GM04504 (cell line): Measurements from ENCODE around the gene GRSF1.
"Not testable (repeated sequence)": the region's sequence is repeated elsewhere in the genome, so short reads cannot be mapped to it uniquely, and the experiment has no call there.

ENCODE experiments used
- DNase-seq: peaks from one replicate; pipeline ENCODE4 v3.0.0-alpha.2; 2012; ENCODE audit warnings: low read depth

GRSF1 gene, protein sequence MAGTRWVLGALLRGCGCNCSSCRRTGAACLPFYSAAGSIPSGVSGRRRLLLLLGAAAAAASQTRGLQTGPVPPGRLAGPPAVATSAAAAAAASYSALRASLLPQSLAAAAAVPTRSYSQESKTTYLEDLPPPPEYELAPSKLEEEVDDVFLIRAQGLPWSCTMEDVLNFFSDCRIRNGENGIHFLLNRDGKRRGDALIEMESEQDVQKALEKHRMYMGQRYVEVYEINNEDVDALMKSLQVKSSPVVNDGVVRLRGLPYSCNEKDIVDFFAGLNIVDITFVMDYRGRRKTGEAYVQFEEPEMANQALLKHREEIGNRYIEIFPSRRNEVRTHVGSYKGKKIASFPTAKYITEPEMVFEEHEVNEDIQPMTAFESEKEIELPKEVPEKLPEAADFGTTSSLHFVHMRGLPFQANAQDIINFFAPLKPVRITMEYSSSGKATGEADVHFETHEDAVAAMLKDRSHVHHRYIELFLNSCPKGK

DNA sequence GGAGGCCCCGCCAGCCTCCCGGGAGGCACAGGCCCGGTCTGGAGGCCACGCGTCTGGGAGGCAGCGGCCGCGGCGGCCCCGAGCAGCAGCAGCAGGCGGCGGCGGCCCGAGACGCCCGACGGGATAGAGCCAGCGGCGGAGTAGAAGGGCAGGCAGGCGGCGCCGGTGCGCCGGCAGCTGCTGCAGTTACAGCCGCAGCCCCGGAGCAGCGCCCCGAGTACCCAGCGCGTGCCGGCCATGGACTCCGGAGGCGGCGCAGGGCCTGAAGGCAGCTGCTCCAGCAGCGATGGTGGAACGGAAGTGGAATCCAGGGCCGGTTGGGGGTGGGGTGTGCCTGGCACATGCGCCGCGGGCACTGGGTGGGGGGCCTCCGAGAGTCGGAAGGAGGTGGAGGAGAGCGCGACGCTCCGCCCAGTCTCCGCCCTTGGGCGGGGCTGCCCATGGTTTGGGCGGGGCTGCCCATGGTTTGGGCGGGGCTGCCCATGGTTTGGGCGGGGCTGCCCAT lies at the start of gene GRSF1:
GRSF1 (minus strand) TSS at position 302 of the 505 bp plus-strand sequence; CDS start at position 239, 63 bp downstream.
- DNase-seq: peak; percentile 83

DNA sequence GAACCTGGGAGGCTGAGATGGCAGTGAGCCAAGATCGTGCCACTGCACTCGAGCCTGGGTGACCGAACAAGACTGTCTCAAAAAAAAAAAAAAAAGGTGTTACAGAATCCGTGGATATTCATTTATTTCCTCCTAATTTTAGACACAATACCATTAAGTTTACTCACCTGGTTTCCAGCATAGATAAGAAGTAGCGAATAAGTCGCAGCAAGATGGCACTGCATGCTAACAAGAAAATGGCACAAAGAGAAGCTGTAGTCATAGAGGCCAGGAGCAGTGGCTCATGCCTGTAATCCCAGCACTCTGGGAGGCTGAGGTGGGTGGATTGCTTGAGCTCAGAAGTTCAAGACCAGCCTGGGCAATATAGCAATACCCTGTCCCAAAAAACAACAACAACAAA lies 45.5 kb upstream of the GRSF1 start:
- no peak for DNase-seq

DNA sequence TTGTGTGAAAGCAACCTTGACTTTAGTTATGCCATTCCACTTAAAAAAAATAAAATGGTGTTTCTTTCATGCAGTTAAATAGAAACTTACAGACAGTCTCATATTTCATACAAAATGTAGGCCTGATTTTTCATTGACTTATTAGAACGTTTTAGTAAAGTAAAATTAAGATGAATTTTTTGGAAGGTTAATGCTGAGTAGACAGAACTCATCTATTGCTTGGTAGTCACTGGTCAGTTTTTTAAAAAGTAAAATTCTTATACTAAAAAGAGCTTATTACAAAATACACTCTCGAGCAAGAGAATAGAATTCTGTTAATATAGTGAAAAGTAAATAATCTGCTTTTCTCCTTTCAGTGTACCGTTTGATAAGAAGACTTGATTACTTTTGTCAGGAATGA lies 41.0 kb upstream of the GRSF1 start:
- DNase-seq: no peak

DNA sequence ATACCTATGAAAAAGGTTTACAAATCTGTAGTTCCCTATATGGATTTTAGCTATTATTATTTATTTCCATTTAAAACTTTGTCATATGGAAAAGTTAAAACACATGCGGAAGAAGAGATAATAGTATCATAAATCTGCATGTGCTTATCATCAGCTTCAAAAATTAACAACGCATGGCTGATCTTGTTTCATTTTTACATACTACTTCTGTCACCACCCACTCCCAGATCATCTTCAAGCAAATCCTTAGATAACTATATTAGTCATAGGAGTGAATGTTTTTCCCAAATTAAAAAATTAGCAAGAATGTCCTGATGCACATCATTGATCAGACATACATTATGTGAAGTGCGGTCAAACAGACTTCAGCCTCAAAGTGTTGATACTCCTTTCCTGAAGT lies 37.9 kb upstream of the GRSF1 start:
- DNase-seq: no peak

DNA sequence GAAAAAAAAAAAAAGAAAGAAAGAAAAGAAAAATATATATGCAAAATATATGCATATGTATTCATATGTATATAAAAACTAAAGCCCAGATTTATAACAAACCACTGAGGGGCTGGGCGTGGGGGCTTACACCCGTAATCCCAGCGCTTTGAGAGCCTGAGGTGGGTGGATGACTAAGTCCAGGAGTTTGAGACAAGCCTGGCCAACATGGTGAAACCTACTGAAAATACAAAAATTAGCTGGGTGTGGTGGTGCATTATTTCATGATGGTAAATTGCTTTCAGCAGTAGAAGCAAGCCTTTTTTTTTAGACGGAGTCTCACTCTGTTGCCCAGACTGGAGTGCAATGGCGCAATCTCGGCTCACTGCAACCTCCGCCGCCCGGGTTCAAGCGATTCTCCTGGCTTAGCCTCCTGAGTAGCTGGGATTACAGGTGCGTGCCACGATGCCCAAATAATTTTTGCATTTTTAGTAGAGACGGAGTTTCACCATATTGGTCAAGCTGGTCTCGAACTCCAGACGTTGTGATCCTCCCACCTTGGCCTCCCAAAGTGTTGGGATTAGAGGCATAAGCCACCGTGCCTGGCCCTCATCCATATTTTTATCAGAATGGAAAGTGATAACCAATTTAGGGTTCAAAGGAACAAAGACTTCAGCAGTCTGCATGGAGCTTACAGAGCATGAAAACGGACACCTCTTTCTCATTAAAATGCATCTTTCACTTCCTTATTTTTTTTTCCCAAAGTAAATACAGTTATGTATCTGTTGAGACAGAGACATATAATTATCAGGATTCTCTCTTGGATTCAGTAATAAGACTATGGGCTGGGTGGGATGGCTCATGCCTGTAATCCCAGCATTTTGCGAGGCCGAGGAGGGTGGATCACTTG lies 34.8 kb upstream of the GRSF1 start:
- DNase-seq: no peak

DNA sequence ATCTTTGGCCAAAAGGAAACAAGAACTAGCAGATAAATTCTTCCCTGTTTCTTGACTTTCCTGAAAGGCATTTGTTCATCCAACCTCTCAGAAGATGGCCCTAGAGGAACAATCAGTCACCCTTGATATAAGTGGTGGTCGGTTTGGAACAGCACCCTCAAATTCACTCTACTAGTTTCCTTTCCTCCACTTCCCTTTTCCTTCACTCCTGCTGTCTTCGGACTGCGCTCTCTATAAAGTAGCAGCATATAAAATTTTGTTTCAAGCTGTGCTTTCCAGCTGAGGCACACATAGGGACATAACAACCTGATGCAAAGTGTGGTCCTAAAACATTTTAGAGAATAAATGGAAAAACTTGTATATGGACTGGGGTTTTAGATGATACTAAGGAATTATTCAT lies 33.5 kb upstream of the GRSF1 start:
- DNase-seq: no peak

DNA sequence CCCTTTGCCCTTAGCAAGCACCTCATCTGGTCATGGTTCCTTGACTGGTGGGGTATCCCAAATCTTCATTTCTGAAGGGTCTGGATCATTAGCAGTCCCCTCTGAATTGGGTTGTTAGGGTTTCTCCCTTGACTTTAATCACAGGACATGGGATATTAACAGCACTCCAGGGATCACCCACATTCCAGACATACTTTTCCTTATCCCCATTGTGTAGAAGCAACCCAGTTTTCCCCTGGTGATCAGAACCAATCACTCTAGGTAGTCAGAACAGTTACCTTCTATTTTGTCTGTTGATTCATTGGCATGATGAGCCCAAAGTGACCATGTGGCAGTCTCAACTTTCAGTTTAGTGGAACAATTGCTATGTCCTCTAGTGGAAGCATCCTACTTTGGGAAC lies 29.1 kb upstream of the GRSF1 start:
- no peak for DNase-seq

DNA sequence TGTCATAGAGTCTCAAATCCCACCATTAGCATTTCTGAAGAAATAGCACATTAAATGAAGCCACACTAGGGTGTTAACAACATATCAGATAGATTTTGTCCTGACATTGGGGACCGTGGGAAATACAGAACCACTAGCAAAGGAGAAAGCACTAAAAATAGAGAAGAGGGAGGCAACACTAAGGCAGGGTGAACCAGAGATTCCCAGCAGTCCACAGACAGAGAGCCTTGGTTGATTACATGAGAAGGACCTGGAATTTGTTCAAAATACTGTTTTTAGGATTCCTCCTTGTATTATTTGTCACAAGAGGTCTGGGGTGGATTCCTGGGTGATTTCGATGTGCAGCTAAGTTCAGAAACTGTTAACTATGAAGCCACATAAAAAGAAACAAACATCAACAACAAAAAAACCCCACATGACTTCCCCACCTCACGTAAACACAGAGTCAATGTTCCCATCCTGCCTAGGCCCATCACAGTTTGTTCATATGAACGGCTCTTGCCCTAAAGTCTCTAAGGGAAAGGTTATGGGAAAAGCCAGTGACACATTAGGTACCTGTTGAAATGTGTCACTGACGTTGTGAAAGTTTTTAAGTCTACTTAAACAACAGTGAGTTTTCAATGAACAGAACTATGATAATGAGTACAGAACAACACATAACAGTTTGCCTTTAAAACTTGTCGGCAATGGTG lies 23.6 kb upstream of the GRSF1 start:
- no peak for DNase-seq

DNA sequence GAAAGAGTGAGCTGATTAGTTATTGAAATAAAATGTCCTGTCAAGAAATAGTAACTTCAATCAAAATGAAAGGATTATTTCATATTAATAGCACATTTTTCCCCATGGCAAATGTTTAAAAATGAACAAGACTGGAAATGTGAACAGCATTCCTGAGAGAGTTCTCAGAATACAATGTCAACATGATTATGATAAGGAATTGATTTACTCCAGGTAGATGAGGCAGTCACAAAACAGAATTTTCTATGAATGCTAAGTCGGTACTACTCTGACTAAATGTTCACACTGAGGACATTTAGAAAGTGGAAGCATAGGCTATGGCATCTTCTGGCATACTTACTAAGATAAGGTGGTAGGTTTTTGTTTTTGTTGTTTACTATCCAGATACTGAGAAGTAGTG lies 19.4 kb upstream of the GRSF1 start:
- DNase-seq: no peak

DNA sequence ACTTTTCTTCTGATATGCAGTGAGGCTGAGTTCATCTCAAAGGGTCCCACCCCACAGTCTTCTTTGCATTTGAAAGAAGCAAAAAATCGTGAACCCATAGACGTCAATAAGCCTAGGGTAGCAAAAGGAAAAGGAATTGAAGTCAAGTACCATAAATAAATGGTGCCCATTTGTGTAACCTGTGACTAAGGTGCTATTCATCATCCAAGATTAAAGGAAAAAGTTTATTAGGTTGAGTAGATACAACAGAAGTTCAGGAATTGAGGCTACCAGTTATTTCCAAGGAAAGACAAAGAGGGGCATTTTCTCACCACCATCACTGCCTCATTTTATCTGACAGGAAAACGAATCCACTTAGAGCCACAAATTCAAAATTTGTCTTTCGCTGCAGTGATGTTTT lies 18.8 kb upstream of the GRSF1 start:
- no peak for DNase-seq

DNA sequence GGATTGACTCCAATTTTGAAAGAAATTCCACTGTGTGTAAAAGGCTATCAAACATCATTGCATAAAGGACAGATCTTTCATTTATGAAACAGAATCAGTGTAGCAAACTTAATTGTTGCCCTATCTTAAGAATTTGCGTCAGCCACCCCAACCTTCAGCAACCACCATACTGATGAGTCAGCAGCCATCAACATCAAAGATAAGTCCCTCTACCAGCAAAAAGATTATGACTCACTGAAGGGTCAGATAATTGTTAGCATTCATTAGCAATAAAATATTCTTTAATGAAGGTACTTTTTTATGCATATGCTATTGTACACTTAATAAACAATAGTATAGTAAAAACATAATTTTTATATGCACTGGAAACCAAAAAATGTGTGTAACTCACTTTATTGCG lies 15.8 kb upstream of the GRSF1 start:
- DNase-seq: no peak

DNA sequence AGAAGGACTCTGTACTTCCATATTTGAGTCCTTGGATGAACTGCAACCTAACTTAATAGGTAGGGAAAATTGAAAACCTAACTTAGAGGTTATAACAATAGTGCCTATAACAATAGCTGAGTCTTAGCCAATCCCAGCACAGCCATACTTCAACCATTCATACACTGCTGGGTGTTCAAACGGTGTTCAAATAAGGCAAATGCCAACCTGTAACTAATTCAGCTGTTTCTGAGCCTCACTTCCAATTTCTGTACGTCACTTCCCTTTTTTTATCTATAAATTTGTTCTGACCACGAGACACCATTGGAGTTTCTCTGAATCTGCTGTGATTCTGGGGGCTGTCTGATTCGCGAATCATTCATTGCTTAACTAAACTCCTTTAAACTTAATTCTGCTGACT lies 9.6 kb upstream of the GRSF1 start:
- no peak for DNase-seq

DNA sequence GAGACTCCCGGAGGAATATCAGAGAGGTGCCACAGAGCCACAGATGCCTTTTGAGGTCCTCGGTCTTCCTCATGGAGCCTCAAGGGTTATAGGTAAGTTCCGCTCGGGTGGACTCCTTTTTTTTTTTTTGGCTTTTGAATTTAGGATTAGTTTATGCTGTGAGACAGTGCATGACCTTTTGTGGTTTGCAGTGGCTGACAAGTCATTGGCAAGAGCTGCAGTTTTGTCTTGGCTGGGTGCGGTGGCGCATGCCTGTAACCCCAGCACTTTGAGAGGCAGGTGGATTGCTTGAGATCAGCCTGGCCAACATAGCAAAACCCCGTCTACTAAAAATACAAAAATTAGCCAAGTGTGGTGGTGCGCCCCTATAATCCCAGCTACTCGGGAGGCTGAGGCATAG lies 4.5 kb upstream of the GRSF1 start:
- no peak for DNase-seq

DNA sequence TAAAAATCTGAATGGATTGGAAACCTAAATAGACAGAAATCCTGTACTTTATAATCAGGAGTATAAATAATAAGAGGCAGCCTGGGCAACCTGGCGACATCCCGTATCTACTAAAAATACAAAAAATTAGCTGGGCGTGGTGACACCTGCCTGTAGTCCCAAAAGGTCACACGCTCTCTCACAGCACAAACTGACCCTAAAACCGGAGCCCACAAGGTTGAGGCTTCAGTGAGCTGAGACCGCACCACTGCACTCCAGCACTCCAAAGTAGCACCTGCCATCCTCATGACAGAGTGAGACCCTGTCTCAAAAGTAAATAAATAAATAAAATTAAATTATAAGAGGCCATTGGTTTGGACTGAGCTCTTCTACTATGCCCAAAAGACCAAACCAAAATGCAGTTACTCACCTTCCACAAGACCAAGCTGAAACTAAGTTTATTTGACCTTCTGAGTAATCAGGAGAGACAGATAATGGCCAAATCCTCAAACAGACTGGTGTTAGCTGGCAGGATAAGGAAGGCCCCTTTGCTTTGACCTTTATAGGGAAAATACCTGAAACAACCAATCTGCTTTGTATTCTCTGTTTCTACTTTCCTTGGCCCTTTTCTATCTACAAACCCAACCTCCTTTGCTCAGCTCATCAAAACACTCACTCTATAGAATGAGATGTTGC lies 3.2 kb upstream of the GRSF1 start:
- DNase-seq: no peak

DNA sequence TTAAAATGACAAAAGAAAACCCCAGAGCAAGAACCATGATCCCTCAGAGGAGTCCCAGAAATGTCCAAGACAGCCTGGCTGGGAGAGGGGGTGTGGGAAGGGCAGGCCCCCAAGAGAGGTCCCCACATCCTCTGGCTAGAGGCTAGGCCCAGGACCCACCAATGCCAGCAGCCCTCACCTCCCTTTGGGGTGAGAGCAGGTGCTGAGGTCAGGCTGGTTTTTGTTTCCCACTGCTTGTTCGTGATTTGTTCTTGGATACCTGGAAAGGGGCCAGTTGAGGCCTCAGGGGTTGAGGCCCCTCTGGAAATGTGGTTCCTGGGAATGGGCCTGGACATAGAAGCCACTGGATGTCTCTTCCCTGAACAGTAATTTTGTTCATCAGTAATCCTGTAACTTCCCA lies 2.3 kb upstream of the GRSF1 start:
- no peak for DNase-seq

DNA sequence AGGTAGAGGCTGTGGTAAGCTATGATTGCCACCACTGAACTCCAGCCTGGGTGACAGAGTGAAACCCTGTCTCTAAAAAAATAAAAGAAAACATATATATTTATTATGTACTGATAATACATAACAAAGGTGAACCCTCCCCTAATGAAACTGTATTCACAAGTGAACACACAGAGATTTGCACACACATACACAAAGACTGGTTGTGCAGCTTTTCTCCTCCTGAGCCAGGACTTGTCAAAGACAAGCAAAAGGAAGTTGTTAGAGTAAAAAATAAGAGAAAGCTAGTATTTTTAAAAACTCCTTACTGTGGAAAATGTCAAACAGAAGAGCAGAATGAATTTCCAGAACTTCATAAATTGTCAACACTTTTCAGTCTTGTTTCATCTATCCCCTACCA lies 1.5 kb upstream of the GRSF1 start:
- DNase-seq: no peak

DNA sequence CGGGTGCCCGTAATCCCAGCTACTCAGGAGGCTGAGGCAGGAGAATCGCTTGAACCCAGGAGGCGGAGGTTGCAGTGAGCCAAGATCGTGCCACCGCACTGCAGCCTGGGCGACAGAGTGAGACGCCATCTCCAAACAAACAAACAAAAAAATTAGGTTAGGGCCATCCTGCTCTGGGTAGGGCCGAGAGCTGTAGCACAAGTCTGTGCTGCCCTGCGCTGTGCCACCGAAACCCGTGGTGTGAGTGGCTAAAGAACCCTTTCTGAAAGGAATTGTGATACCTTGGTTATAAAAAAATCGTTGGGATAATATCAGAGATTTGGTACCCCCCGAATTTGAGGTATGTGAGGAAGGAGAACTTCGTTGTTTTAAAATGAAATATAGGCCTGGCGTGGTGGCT lies 941 bp upstream of the GRSF1 start:
- DNase-seq: not testable (repeated sequence)

DNA sequence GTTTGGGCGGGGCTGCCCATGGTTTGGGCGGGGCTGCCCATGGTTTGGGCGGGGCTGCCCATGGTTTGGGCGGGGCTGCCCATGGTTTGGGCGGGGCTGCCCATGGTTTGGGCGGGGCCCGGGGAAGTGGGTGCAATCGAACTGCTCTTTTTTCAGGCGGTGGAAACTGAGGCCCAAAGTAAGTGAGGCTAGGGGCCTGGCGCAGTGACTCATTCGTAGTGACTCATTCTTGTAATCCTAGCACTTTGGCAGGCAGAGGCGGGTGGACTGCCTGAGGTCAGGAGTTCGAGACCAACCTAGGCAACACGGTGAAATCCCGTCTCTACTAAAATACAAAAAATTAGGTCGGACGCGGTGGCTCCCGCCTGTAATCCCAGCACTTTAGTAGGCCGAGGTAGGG lies 447 bp upstream of the GRSF1 start:
- DNase-seq: not testable (repeated sequence)

DNA sequence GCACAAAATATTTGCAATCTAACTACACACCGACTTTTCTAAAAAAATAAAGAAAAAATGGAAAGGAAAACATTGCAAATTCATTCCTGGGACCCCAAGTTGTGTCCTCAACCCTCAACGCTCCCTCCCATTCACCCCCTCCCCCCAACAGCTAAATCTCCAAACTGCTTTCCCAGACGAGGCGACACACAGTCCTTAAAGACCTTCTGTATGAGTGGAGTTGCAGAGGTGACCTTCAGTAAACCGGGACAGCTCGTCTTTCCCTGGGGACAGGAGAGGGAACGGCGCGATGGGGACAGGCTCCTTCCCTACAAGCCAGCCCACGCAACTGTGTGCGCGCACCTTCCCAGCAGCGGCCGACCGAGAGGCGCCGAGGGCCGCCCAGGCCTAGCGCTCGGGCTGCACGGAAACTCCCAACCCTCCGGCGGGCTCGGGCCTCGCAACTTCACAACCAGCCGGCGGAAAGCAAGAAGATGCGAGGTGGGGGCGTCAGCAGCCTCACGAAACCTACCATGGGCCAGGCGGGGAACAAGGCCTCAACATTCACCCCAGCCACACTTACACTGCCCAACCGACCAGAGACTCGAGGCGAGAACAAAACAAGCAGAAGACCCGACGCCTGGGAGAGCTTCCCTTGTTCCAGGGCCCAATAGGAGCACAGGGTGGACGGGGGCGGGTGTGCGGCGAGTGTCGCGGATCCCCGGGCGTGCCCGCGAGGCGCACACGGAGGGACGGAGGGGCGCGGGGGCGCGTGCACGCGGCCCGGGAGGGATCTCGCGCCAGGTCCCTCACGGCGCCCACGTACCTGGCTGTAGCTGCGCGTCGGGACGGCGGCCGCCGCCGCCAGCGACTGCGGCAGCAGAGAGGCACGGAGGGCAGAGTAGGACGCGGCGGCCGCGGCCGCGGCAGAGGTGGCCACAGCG lies 763 bp downstream of the GRSF1 start:
- no peak for DNase-seq

DNA sequence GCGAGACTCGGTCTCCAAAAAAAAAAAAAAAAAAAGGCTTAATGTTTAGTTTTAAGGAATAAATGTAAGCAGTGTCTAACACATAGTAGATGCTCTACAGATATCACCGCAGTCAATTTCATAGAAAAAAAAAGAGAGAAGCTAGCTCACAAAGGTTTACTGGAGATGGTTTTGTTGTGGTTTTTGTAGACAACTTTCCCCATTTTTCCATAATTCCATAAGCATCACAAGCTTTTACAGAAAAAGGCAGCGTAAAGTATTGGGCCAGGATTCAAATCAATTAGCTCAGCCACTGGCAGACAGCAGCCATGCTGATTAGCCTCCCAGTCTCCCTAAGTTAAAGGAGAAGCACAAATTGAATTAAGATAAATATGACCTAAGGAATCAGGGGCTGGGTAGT lies 1.5 kb downstream of the GRSF1 start:
- DNase-seq: no peak

DNA sequence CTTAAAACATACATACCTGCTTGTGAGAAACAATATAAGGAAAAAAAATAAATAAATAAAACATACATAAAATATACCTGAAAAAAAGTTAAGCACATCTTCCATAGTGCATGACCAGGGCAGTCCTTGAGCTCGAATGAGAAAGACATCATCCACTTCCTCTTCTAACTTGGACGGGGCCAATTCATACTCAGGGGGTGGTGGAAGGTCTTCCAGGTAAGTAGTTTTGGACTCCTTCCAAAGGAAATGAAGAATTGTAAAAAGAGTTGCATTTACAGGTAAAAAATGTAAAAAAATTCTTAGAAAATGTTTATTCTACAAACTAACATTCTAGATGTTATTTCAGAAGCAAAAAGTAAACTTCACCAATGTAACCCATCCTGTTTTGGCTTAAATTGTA lies 3.6 kb downstream of the GRSF1 start:
- no peak for DNase-seq
